Naive thymus-derived CD8-positive, alpha-beta T cell (primary cell): ENCODE data around the gene AP4S1. TPM values are rescaled to one million over a fixed set of nuclear protein-coding genes. Genes with fewer than 3 reads are reported as not detected.

ENCODE experiments used
- ATAC-seq, 2 donors: fragments of 150-1000 bp; cut with Tn5 transposase in 1 of 2; sonication (Bioruptor Pico), chemical (Tn5 transposase) in 1 of 2; 1 replicate in 1 of 2; 2 replicates in 1 of 2; pipeline ENCODE4 v1.10.0; 2021; ENCODE audit warnings: mild to moderate bottlenecking in 2 of 2, moderate library complexity in 2 of 2
- POLR2A ChIA-PET: fragments of 350-600 bp; sonication (Branson Sonifier 250); formaldehyde crosslinking; loops from one replicate; lab custom pipeline; 2021; ENCODE audit warnings: antibody characterized with exemption; lab: Charles Lee
- DNase-seq, 10 donors: peaks; one replicate each; pipeline versions ENCODE4 v3.0.0 to v3.0.0-alpha.2; 2020 to 2022
- H3K27ac Mint-ChIP-seq, 10 donors: one replicate each; pipeline ENCODE4 v1.8.0; 2020 to 2022; ENCODE audit warnings: mild to moderate bottlenecking in 10 of 10, mixed read lengths in 10 of 10, moderate library complexity in 4 of 10, inconsistent platforms in 1 of 10
- H3K27me3 Mint-ChIP-seq, 5 donors: one replicate each; pipeline ENCODE4 v1.8.0; 2021 to 2022; ENCODE audit warnings: mixed read lengths in 5 of 5
- H3K36me3 Mint-ChIP-seq, 3 donors: one replicate each; pipeline ENCODE4 v1.8.0; 2020 to 2022; ENCODE audit warnings: mixed read lengths in 3 of 3, mild to moderate bottlenecking in 2 of 3, inconsistent platforms in 1 of 3
- H3K4me1 Mint-ChIP-seq, 4 donors: one replicate each; pipeline ENCODE4 v1.8.0; 2021 to 2022; ENCODE audit warnings: mixed read lengths in 4 of 4
- H3K4me3 Mint-ChIP-seq, 10 donors: one replicate each; pipeline ENCODE4 v1.8.0; 2020 to 2022; ENCODE audit warnings: mild to moderate bottlenecking in 10 of 10, mixed read lengths in 10 of 10, moderate library complexity in 6 of 10, inconsistent platforms in 1 of 10
- H3K9me3 Mint-ChIP-seq, 9 donors: one replicate each; pipeline ENCODE4 v1.8.0; 2020 to 2022; ENCODE audit warnings: mixed read lengths in 9 of 9, mild to moderate bottlenecking in 3 of 9, inconsistent platforms in 1 of 9, moderate library complexity in 1 of 9
- microRNA-seq: library from miRNA; unstranded; fragments of <30 nt; microRNA quantifications from one replicate; pipeline ENCODE4 v1.2.0, GENCODE V29; 2022; ENCODE audit warnings: borderline microRNAs expressed
- polyA plus RNA-seq, 3 donors: library from polyadenylated mRNA; unstranded; fragments of 300-500 nt; fragmentation: Illumina TruSeq; gene quantifications; one replicate each; pipeline ENCODE4 v1.2.3, GENCODE V29; 2021
- total RNA-seq, 8 experiments: library from RNA in 2 of 8; stranded (reverse) in 2 of 8; gene quantifications; one replicate each; pipeline ENCODE4 v1.2.3 and lab custom pipeline; 2021 to 2026

The AP4S1 gene
- total and polyA plus RNA-seq, 5 experiments from 2014 or later, result 6.1 to 22.2 (median 11.1) TPM

GRCh38 chr14:31127690-31128089 lies 102.2 kb downstream of the AP4S1 start:
- Mint-ChIP-seq H3K27ac (peak overlapping the region in 5 of 10 donors; percentile 7 to 81 (median 64)), H3K4me1 (peaks cover 14 to 47% (median 35%) of the 10 kb centered on the region in 4 donors), H3K4me3 (peak overlapping the region in 3 of 10 donors; percentile 0 to 56 (median 16)), H3K36me3 (peaks cover 8 to 76% (median 33%) of the 10 kb centered on the region in 3 donors), H3K9me3 (no peaks in the 10 kb centered on the region), H3K27me3 (no peaks in the 10 kb centered on the region)
- DNase-seq (peak in 4 of 10 donors; percentile 26 to 57 (median 44)), ATAC-seq (peak; percentile 56 to 67)
- POLR2A ChIA-PET, result no interaction called here

- POLR2A ChIA-PET, result interaction anchor here (0.5 to 1.1 kb wide), 3 partner anchors 8 to 102 kb away, joined by 3 to 4 read pairs (median 3); partner anchors contain the start of gene STRN3
- H3K9me3 Mint-ChIP-seq, result no peaks in the 10 kb centered on the region
- H3K4me3 Mint-ChIP-seq, result no peak overlapping the region
- peak overlapping the region in 6 of 10 donors; percentile 19 to 81 (median 52) for H3K27ac Mint-ChIP-seq
- ATAC-seq (no peak), DNase-seq (no peak)
- peaks cover 11 to 36% (median 29%) of the 10 kb centered on the region in 4 donors for H3K4me1 Mint-ChIP-seq
- peaks cover 5 to 78% (median 33%) of the 10 kb centered on the region in 3 donors for H3K36me3 Mint-ChIP-seq
- H3K27me3 Mint-ChIP-seq, result no peaks in the 10 kb centered on the region
These were observed 103.4 kb downstream of the AP4S1 start for GRCh38 chr14:31128601-31129526.

- Mint-ChIP-seq H3K4me1 (peaks cover 3 to 12% (median 11%) of the 10 kb centered on the region in 4 donors), H3K9me3 (no peaks in the 10 kb centered on the region), H3K4me3 (no peak overlapping the region), H3K27me3 (no peaks in the 10 kb centered on the region), H3K27ac (peak overlapping the region in 3 of 10 donors; percentile 1 to 26 (median 10)), H3K36me3 (peaks cover 5 to 85% (median 31%) of the 10 kb centered on the region in 3 donors)
- ATAC-seq (no peak), DNase-seq (no peak)
- POLR2A ChIA-PET, result no interaction called here
These were observed 107.7 kb downstream of the AP4S1 start for GRCh38 chr14:31133133-31133532.

GRCh38 chr14:31137214-31137889 lies 111.9 kb downstream of the AP4S1 start:
- Mint-ChIP-seq H3K27me3 (no peaks in the 10 kb centered on the region), H3K4me1 (no peaks in the 10 kb centered on the region), H3K27ac (peak overlapping the region in 3 of 10 donors; percentile 36 to 77 (median 56)), H3K9me3 (no peaks in the 10 kb centered on the region), H3K4me3 (no peak overlapping the region), H3K36me3 (peaks cover 0 to 78% (median 24%) of the 10 kb centered on the region in 3 donors)
- POLR2A ChIA-PET, result no interaction called here
- ATAC-seq (no peak), DNase-seq (no peak)

GRCh38 chr14:31138301-31138700 lies 112.9 kb downstream of the AP4S1 start:
- Mint-ChIP-seq H3K27ac (peak overlapping the region in 1 of 10 donors; percentile 43), H3K36me3 (peaks cover 0 to 73% (median 18%) of the 10 kb centered on the region in 3 donors), H3K27me3 (no peaks in the 10 kb centered on the region), H3K4me3 (no peak overlapping the region), H3K4me1 (no peaks in the 10 kb centered on the region), H3K9me3 (no peaks in the 10 kb centered on the region)
- POLR2A ChIA-PET, result no interaction called here
- no peak for DNase-seq
- ATAC-seq, result no peak

GRCh38 chr14:31139301-31139847 lies 113.9 kb downstream of the AP4S1 start:
- H3K4me1 Mint-ChIP-seq, result no peaks in the 10 kb centered on the region
- POLR2A ChIA-PET, result no interaction called here
- H3K36me3 Mint-ChIP-seq, result peaks cover 0 to 72% (median 20%) of the 10 kb centered on the region in 3 donors
- H3K4me3 Mint-ChIP-seq, result no peak overlapping the region
- no peaks in the 10 kb centered on the region for H3K27me3 Mint-ChIP-seq
- ATAC-seq (no peak), DNase-seq (no peak)
- no peaks in the 10 kb centered on the region for H3K9me3 Mint-ChIP-seq
- peak overlapping the region in 2 of 10 donors; percentile 14 to 27 for H3K27ac Mint-ChIP-seq

GRCh38 chr14:31142455-31143087 lies 117.1 kb downstream of the AP4S1 start:
- Mint-ChIP-seq H3K9me3 (no peaks in the 10 kb centered on the region), H3K27ac (peak overlapping the region in 1 of 10 donors; percentile 38), H3K36me3 (peaks cover 0 to 68% (median 14%) of the 10 kb centered on the region in 3 donors), H3K4me3 (no peak overlapping the region), H3K4me1 (no peaks in the 10 kb centered on the region), H3K27me3 (no peaks in the 10 kb centered on the region)
- no peak for DNase-seq
- POLR2A ChIA-PET, result no interaction called here
- no peak for ATAC-seq

Small RNAs within 50 kb of the gene (microRNA-seq; reads per million reads assigned to microRNA genes)
- gene MIR624, result 32.2 reads per million, percentile 48 among the genes with 10 or more reads in this experiment

Other genes starting within 250 kb of the AP4S1 start
- under 1 TPM; 0.81 to 0.91 TPM for gene COCH, start 151.1 kb upstream of the AP4S1 start, total RNA-seq
- gene COCH, start 151.1 kb upstream of the AP4S1 start, polyA plus RNA-seq, result under 1 TPM; 0.13 to 0.55 (median 0.47) TPM
- gene STRN3, start 730 bp downstream of the AP4S1 start, total RNA-seq, result 10 to 100 TPM; 23.3 to 26.8 TPM
- 1 to 10 TPM; 3.0 to 4.8 (median 3.2) TPM for gene STRN3, start 730 bp downstream of the AP4S1 start, polyA plus RNA-seq
- gene HECTD1, start 182.1 kb downstream of the AP4S1 start, total RNA-seq, result 100 to 1,000 TPM; 160 to 166 TPM
- 10 to 100 TPM; 20.1 to 30.8 (median 25.9) TPM for gene HECTD1, start 182.1 kb downstream of the AP4S1 start, polyA plus RNA-seq